GM19099 (cell line): ENCODE data around the gene VNN1.

ENCODE experiments used
- POLR2A ChIP-seq: IDR thresholded peaks from 3 replicates; pipeline ENCODE4 v1.6.1; 2011; ENCODE audit warnings: low read depth; ENCODE audit not compliant: insufficient read length; ENCODE audit errors: extremely low read depth

The VNN1 gene

DNA sequence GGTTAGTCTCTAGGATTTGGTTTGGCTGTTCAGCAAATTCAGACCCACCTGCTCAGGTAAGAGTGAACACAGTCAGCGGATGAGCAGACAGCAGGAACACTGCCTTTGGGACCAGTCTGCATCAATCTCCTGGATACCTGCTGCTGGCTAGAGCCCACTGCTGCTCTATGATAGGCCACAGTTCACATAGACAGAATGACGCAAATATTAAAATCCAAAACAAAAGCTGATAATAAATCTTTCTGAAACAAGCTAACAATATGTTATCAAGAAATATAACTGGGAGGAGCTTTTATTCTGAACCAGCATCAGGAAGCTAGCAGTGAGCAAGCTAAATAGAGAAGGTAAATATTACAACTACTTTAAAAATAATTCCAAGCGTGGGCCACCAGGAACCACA, 54.8 kb downstream of the VNN1 start, which contains the start of gene TAAR1:
Gene TAAR1, minus strand, starts transcription at position 101 of the 400 bp plus-strand sequence. CDS start 13,179 bp downstream, outside the sequence.
- TF ChIP-seq POLR2A, result no peak

DNA sequence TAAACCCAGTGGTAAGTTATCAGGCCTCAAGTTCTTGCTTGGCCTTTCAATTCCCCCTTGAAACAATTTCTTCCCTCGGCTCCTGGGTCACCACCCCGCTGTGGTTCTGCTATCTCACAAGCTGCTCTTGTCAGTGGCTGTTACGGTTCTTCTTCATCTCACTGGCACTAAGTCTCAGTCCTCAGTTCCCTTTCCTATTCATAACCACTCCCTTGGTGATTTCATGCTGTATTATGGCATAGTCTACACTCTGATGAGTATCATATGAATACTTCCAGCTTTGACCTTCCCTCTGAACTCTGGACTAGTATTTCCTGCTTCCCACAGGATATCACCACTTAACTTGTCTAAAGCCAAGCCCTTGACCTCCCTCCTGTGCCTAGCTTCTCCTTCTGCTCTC, 62.8 kb downstream of the VNN1 start:
- TF ChIP-seq POLR2A, result no peak

DNA sequence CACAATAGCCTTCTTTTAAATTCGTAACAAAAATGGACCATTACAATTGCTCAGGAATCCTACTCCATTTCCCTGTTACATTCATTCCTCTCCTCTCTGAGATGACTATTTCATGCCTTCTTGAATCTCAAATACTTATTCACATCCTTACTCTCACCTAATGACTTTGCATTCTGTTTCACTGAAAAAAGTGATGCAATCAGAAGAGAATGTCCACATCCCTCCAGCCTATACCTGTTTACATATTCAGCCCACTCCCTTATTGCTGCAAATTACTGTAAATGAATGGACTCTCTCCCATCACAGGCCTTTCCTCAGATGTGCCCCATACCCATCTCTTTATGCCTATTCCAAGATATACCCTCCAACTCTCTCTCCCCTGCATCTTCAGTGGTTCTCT, 63.4 kb downstream of the VNN1 start:
- TF ChIP-seq POLR2A, result no peak

DNA sequence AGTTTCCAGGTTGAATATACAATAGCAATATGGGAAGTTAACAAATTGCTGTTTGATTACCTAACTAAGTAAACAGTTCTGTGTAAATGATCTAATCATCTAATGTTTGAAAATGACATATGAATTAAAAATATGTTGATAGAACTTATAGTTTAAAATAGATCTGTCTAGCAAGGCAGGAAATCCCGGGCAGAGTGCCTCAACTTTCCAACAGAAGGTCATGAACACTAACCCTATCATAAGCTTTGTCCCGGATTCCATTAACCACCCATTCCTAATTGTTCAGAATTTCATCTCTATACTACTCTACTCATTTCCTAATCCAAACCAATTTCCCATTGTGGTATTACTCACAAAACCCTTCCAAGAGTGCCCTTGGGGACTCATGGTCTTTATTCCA, 65.0 kb downstream of the VNN1 start:
- no peak for TF ChIP-seq POLR2A

DNA sequence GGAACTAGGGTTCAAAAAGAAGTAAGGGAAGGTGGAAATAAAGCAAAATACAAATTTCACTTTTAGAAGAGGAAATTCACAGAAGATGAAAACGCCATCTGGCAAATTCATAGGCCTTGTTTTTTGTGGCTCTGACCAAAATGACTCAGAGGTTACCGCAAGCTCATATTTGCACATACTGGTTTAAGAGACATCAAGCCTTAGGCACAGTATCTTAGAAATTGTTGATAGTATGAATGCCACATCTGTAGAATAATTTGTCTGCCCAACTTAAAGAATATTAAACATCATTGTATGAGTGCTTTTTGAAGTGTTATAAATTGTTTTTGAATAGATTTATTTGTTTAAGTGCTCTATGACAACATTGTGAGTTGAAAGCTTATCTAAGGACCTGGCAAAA, 65.5 kb downstream of the VNN1 start:
- TF ChIP-seq POLR2A, result no peak

DNA sequence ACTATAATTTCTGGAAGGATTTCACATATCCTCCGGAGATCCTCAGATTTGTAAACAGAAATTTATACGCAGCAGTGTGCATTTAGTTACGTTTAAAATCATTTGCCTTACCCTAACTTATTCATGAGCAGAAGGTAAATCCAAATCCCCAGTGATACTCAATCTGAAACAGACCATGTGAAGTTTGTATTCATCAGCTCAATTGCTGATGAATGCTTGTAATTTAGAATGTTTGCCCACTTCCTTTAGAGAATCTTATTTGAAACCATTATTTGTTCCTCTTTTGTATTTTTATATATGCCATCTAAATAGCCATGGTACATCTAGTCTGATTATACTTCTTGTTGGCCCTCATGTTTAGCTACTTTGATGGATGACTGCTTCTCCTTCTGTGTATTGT, 70.3 kb downstream of the VNN1 start:
- no peak for TF ChIP-seq POLR2A

DNA sequence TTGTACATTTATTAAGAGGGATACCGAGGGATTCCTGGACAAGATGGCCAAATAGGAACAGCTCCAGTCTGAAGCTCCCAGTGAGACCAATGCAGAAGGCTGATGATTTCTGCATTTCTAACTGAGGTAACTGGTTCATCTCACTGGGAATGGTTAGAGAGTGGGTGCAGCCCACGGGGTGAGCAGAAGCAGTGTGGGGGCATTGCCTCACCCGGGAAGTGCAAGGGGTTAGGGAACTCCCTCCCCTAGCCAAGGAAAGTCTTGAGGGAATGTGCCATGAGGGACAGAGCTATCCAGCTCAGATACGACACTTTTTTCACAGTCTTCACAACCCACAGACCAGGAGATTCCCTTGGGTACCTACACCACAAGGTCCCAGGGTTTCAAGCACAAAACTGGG, 79.1 kb downstream of the VNN1 start:
- no peak for TF ChIP-seq POLR2A

DNA sequence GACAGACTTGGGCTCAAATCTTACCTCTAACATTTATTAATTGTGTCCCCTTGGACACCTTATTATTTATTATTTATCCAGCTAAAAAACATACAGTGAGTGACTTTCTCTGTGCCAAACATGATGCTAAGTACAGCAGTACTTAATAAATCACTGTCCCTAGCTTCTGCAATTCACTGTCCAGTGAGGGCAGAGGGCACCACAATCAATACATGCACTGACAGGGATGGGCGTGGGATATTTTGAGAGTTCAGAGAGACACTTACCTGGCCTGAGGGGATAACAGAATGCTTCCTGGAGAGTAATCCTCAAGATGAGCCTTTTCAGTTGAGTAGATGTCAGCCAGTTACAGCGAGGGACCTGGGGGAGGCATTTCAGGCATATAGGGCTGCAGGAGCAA, 80.5 kb downstream of the VNN1 start:
- no peak for TF ChIP-seq POLR2A
